ENCODE results near the gene RPL10. TPM values are rescaled to one million over a fixed set of nuclear protein-coding genes. Genes with fewer than 3 reads are reported as not detected.
"Not testable (repeated sequence)": the region's sequence is repeated elsewhere in the genome, so short reads cannot be mapped to it uniquely, and the experiment has no call there.

The RPL10 gene
- total RNA-seq, 4 donors from 2014 or later = 1,992 to 4,644 (median 2,626) TPM

DNA sequence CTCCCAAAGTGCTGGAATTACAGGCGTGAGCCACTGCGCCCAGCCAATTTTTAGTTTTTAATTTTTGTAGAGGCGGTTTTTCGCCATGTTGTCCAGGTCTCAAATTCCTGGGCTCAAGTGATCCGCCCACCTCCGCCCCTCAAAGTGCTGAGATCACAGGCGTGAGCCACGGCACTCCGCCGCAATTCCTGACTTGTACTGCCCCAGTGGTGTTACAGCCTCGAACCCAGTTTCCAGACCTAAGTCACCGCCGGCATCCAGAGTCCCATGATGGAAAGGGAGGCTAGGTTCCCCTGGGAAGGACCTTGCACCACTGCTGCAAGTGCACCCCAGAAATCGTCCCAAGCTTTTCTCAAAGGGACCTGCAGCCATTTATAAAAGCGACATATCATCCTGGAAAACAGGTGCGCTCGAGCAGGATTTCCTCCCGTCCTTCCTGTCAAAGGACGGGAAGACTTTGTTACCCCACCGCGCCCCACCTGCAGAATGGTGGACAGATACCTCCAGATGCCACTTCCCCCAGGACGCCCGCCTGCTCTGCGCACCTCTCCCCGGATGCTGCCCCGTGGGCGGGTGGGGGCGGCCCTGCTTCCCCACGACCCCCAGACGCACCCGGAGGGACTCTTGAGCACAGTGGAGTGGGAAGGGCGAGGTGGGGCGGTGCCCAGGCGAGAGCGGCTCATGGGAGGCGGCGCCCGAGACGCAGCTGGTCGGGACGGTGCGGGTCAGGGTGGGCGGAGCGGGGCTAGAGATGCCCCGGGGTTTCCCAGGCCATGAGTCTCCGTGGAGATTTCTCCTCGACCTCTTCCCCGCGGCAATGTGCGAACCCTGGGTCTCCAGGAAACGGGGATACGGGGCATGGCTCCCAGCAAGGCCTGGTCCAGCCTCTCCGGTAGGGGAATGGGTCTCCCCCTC lies 947 bp upstream of the RPL10 start:
- no peaks in the 10 kb centered on the region for H3K27me3 ChIP-seq
- no peak for TF ChIP-seq CTCF (IDR thresholded peaks at IDR 0.05)
- TF ChIP-seq POLR2A (IDR thresholded peaks at IDR 0.05) = peak in 1 of 2 donors; percentile 36
- peak overlapping the region; percentile 92 to 99 (median 98) for H3K27ac ChIP-seq
- peaks cover 0 to 21% (median 0%) of the 10 kb centered on the region in 3 donors for H3K36me3 ChIP-seq
- peaks cover 0 to 12% (median 0%) of the 10 kb centered on the region in 4 donors for H3K4me1 ChIP-seq
- H3K4me3 ChIP-seq = peak overlapping the region; percentile 44 to 74 (median 64)
- H3K9me3 ChIP-seq = no peaks in the 10 kb centered on the region
- peak; percentile 62 to 86 (median 84) for DNase-seq

DNA sequence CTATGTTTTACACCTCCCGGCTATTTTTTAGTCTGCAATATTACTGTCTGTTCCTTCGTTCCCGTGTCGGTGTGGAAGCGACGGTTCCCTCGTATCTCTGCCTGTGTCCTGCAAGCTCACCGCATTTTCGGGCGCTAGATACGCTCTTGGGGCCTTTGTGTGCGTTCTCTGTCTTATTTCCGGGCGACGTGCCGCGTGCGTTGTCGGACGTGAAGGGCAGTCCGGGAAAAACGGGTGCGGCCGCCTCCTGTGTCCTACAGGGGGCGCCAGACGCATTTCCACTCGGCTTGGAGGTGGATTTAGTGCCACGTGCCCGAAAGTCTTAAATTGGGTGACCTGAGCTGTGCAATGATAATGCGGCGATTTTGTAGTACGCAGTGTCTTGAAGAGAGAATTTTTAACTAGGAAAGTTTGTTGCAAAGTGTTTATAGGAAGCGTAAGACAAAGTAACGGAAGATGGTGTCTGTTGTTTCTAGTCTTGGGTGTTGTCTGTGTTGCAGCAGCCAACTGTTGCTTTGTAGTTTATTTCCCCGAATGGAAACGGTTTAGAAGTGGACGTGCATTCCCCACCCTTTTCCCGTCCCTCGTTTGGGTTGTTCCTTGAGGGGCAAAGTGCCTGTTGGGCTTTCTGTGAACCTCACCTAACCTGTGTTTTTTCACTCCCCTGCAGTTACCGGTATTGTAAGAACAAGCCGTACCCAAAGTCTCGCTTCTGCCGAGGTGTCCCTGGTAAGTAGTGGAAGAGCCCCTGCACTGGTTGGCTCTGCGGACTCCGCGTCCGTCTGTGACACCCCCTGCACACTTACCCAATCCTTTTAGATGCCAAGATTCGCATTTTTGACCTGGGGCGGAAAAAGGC lies 720 bp downstream of the RPL10 start:
- H3K27me3 ChIP-seq = no peaks in the 10 kb centered on the region
- H3K4me3 ChIP-seq = peak overlapping the region; percentile 44 to 74 (median 64)
- peaks cover 0 to 12% (median 0%) of the 10 kb centered on the region in 4 donors for H3K4me1 ChIP-seq
- peak; percentile 83 to 95 (median 89) for DNase-seq
- peaks cover 0 to 21% (median 0%) of the 10 kb centered on the region in 3 donors for H3K36me3 ChIP-seq
- no peaks in the 10 kb centered on the region for H3K9me3 ChIP-seq
- H3K27ac ChIP-seq = peak overlapping the region; percentile 92 to 99 (median 98)
- TF ChIP-seq CTCF (IDR thresholded peaks at IDR 0.05) (peak; percentile 75 to 90 (median 84)), POLR2A (IDR thresholded peaks at IDR 0.05) (no peak)

- TF ChIP-seq POLR2A (IDR thresholded peaks at IDR 0.05) = no peak
- TF ChIP-seq CTCF (IDR thresholded peaks at IDR 0.05) = no peak
- no peak for DNase-seq
- Histone ChIP-seq H3K36me3 (peaks cover 0 to 21% (median 0%) of the 10 kb centered on the region in 3 donors), H3K4me1 (peaks cover 0 to 12% (median 0%) of the 10 kb centered on the region in 4 donors), H3K27ac (peak overlapping the region; percentile 36 to 99 (median 94)), H3K9me3 (no peaks in the 10 kb centered on the region), H3K4me3 (peak overlapping the region; percentile 44 to 74 (median 64)), H3K27me3 (no peaks in the 10 kb centered on the region)
Measured at GRCh38 chrX:154399527-154400368, 1.6 kb downstream of the RPL10 start.

DNA sequence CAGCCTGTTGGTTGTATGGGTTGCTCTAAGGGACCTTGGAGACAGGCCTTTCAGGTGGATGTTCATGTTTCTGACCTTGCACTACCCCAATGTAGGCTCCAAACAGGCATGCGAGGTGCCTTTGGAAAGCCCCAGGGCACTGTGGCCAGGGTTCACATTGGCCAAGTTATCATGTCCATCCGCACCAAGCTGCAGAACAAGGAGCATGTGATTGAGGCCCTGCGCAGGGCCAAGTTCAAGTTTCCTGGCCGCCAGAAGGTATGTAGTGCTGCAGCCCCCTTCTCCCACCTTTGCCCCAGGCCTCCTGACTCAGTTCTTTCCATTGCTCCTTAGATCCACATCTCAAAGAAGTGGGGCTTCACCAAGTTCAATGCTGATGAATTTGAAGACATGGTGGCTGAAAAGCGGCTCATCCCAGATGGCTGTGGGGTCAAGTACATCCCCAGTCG lies 2.2 kb downstream of the RPL10 start:
- H3K27ac ChIP-seq = peak overlapping the region in 3 of 4 donors; percentile 36 to 96 (median 92)
- not testable (repeated sequence) for DNase-seq, H3K9me3 ChIP-seq, H3K27me3 ChIP-seq
- H3K4me3 ChIP-seq = peak overlapping the region in 1 of 4 donors; percentile 74
- H3K4me1 ChIP-seq = peaks cover 0 to 12% (median 0%) of the 10 kb centered on the region in 4 donors
- peaks cover 0 to 21% (median 0%) of the 10 kb centered on the region in 3 donors for H3K36me3 ChIP-seq

- no peaks in the 10 kb centered on the region for H3K27me3 ChIP-seq
- no peak overlapping the region for H3K4me3 ChIP-seq
- peaks cover 0 to 21% (median 0%) of the 10 kb centered on the region in 3 donors for H3K36me3 ChIP-seq
- no peak overlapping the region for H3K27ac ChIP-seq
- H3K4me1 ChIP-seq = peaks cover 0 to 12% (median 0%) of the 10 kb centered on the region in 4 donors
- no peak for DNase-seq
- TF ChIP-seq CTCF (IDR thresholded peaks at IDR 0.05) = no peak
- TF ChIP-seq POLR2A (IDR thresholded peaks at IDR 0.05) = no peak
- H3K9me3 ChIP-seq = no peaks in the 10 kb centered on the region
Measured at GRCh38 chrX:154401045-154401799, 3.0 kb downstream of the RPL10 start.
